ENCODE measurements around the gene GPX8.

Gene GPX8

GRCh38 chr5:55187370-55187769, 27.4 kb downstream of the GPX8 start:
- no peak for TF ChIP-seq POU2F2 (IDR thresholded peaks at IDR 0.05; ENCODE audit: low read depth, low read length)
- no peak for TF ChIP-seq POLR2A (IDR thresholded peaks at IDR 0.05; ENCODE audit: low read depth, low read length)
- TF ChIP-seq SPI1 (IDR thresholded peaks at IDR 0.05; ENCODE audit: low read depth, low read length), result no peak
- no peak for TF ChIP-seq TAF1 (IDR thresholded peaks at IDR 0.05; ENCODE audit: low read depth, low read length)
- TF ChIP-seq PAX5 (IDR thresholded peaks at IDR 0.05; ENCODE audit: insufficient read depth, low read length, severe bottlenecking), result no peak
- TF ChIP-seq POLR2AphosphoS5 (IDR thresholded peaks at IDR 0.05; ENCODE audit: low read depth, low read length), result no peak
- DNase-seq (ENCODE audit: insufficient read length, low spot score) (no peak), FAIRE-seq (no peak)

GRCh38 chr5:55188656-55189540, 28.9 kb downstream of the GPX8 start:
- TF ChIP-seq POLR2AphosphoS5 (IDR thresholded peaks at IDR 0.05; ENCODE audit: low read depth, low read length) (no peak), POLR2A (IDR thresholded peaks at IDR 0.05; ENCODE audit: low read depth, low read length) (no peak), POU2F2 (IDR thresholded peaks at IDR 0.05; ENCODE audit: low read depth, low read length) (no peak), TAF1 (IDR thresholded peaks at IDR 0.05; ENCODE audit: low read depth, low read length) (no peak), SPI1 (IDR thresholded peaks at IDR 0.05; ENCODE audit: low read depth, low read length) (no peak), PAX5 (IDR thresholded peaks at IDR 0.05; ENCODE audit: insufficient read depth, low read length, severe bottlenecking) (no peak)
- DNase-seq (ENCODE audit: insufficient read length, low spot score), result no peak
- FAIRE-seq, result no peak

- DNase-seq (ENCODE audit: insufficient read length, low spot score), result no peak
- no peak for TF ChIP-seq TAF1 (IDR thresholded peaks at IDR 0.05; ENCODE audit: low read depth, low read length)
- no peak for TF ChIP-seq POLR2AphosphoS5 (IDR thresholded peaks at IDR 0.05; ENCODE audit: low read depth, low read length)
- FAIRE-seq, result no peak
Observed at GRCh38 chr5:55191165-55191564, 31.2 kb downstream of the GPX8 start.

- no peak for TF ChIP-seq POU2F2 (IDR thresholded peaks at IDR 0.05; ENCODE audit: low read depth, low read length)
- no peak for TF ChIP-seq PAX5 (IDR thresholded peaks at IDR 0.05; ENCODE audit: insufficient read depth, low read length, severe bottlenecking)
- TF ChIP-seq POLR2AphosphoS5 (IDR thresholded peaks at IDR 0.05; ENCODE audit: low read depth, low read length), result no peak
- TF ChIP-seq POLR2A (IDR thresholded peaks at IDR 0.05; ENCODE audit: low read depth, low read length), result no peak
- no peak for TF ChIP-seq SPI1 (IDR thresholded peaks at IDR 0.05; ENCODE audit: low read depth, low read length)
- no peak for TF ChIP-seq TAF1 (IDR thresholded peaks at IDR 0.05; ENCODE audit: low read depth, low read length)
- FAIRE-seq (no peak), DNase-seq (ENCODE audit: insufficient read length, low spot score) (no peak)
Observed at GRCh38 chr5:55205001-55205400, 45.0 kb downstream of the GPX8 start.

GRCh38 chr5:55211184-55211874, 51.4 kb downstream of the GPX8 start:
- FAIRE-seq (no peak), DNase-seq (ENCODE audit: insufficient read length, low spot score) (no peak)
- TF ChIP-seq POLR2AphosphoS5 (IDR thresholded peaks at IDR 0.05; ENCODE audit: low read depth, low read length) (no peak), TAF1 (IDR thresholded peaks at IDR 0.05; ENCODE audit: low read depth, low read length) (no peak), POLR2A (IDR thresholded peaks at IDR 0.05; ENCODE audit: low read depth, low read length) (no peak), SPI1 (IDR thresholded peaks at IDR 0.05; ENCODE audit: low read depth, low read length) (no peak), POU2F2 (IDR thresholded peaks at IDR 0.05; ENCODE audit: low read depth, low read length) (no peak)
